Retina (tissue), 1 donor: ENCODE data around the gene SFMBT2.
A peak's percentile ranks its signal among the peaks of the same experiment; 100 is the strongest.

Experiments used
- DNase-seq: peaks from one replicate; pipeline ENCODE4 v3.0.0-alpha.2; 2016

SFMBT2 gene

GRCh38 chr10:7121154-7121797, 289.6 kb downstream of the SFMBT2 start:
- peak; percentile 61 for DNase-seq

- DNase-seq, result no peak
These were observed 291.4 kb downstream of the SFMBT2 start for GRCh38 chr10:7119325-7120015.

- DNase-seq, result peak; percentile 28
These were observed 292.8 kb downstream of the SFMBT2 start for GRCh38 chr10:7117806-7118674.

DNA sequence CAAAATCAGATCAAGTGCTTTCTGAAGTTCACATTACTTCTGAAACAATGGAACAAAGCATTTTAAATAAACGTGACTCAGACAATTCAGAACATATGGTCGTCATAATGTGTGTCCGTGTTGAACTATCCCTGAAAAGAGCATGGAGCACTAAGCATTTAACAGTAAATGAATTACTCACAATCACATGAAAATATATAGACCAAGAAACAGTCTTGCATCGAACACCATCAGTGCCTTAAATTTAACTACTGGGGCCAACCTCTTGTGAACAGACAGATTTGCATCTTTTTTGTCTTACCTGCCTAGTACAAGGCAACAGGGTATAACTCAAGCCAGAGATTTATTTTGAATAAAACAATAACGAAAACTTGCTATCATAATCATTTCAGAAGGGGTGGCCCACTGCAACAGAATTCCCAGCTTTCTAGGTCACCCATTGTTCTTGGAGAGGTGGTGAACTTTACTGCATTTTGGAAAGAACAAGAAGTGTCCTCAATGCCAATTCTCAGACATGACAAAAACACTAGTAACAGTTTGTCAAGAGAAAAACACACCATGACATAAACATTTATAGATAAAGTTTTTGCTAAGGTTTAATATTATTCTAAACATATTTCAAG, 293.5 kb downstream of the SFMBT2 start:
- DNase-seq, result no peak

DNA sequence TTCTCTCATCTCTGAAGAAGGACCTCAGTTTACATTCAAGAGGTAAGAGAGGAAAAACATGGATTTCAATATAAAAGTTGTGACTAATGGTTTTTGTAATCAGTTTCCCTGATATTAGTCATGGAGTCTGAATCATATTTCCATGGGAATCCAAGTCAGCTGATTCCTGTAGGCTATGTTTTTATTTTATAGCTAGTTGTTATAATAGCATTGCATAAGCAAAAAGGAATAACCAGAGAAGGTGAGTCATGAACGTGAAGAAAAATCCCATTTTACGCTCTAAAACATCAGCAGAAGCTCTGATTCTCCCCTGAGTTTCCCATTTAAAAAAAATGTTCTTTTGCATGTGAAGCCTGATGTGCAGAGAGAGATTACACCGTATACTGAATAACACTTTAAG, 299.3 kb downstream of the SFMBT2 start:
- DNase-seq, result no peak

GRCh38 chr10:7111089-7111488, 299.7 kb downstream of the SFMBT2 start:
- DNase-seq, result no peak
